Right lobe of liver (tissue), 4 donors: ENCODE results near the gene MLST8.

Experiments
- CTCF ChIP-seq, 4 donors: fragments of 200-600 bp in 3 of 4; fragments of 450-650 bp in 1 of 4; IDR thresholded peaks; one replicate each; pipeline versions ENCODE4 v1.5.1 to v1.8.0; 2016 to 2022; ENCODE audit warnings: antibody characterized with exemption in 4 of 4, mild to moderate bottlenecking in 2 of 4
- POLR2A ChIP-seq: fragments of 450-650 bp; IDR thresholded peaks from one replicate; pipeline ENCODE4 v1.6.1; 2017; ENCODE audit warnings: antibody characterized with exemption, mild to moderate bottlenecking
- donor health status: DM: no; HTN: no; CAD: no.
- donor health status: DM: no; HTN: no; CAD: no.
- donor health status: DM: no; HTN: yes; CAD: no.

- TF ChIP-seq CTCF (IDR thresholded peaks at IDR 0.05) (no peak), POLR2A (no peak)
Measured at GRCh38 chr16:2175454-2175853, 29.8 kb upstream of the MLST8 start.
